Ovary (tissue), 10 donors: ENCODE results near the gene MAST1. TPM values are rescaled to one million over a fixed set of nuclear protein-coding genes. Genes with fewer than 3 reads are reported as not detected.

Experiments
- DNase-seq, 5 donors: peaks; one replicate each; pipeline ENCODE4 v3.0.0-alpha.2; 2019 to 2020
- H3K27ac ChIP-seq, 2 donors: fragments of 200-600 bp; one replicate each; pipeline versions ENCODE4 v1.5.1 to v1.8.0; 2019 to 2022
- H3K27me3 ChIP-seq: fragments of 200-600 bp; one replicate; pipeline ENCODE4 v1.8.0; 2022
- H3K36me3 ChIP-seq: fragments of 200-600 bp; sonication (generic); one replicate; pipeline ENCODE4 v1.5.1; 2019
- H3K4me1 ChIP-seq: one replicate; pipeline ENCODE4 v1.8.1; 2013; ENCODE audit warnings: mild to moderate bottlenecking, moderate library complexity; ENCODE audit not compliant: insufficient read depth
- H3K4me3 ChIP-seq: fragments of 200-600 bp; sonication (generic); one replicate; pipeline ENCODE4 v1.5.1; 2017
- H3K9me3 ChIP-seq, 2 donors: fragments of 200-600 bp in 1 of 2; sonication (generic) in 1 of 2; one replicate each; pipeline versions ENCODE4 v1.5.1 to v1.8.1; 2013 to 2019; ENCODE audit warnings: mild to moderate bottlenecking in 1 of 2, moderate library complexity in 1 of 2
- EP300 ChIP-seq: sonication (generic); formaldehyde crosslinking; IDR thresholded peaks from one replicate; pipeline ENCODE4 v1.6.1; 2017; ENCODE audit warnings: antibody characterized with exemption
- POLR2A ChIP-seq: fragments of 450-650 bp; IDR thresholded peaks from one replicate; pipeline ENCODE4 v1.6.1; 2017; ENCODE audit warnings: antibody characterized with exemption, mild to moderate bottlenecking, moderate library complexity
- WGBS, 3 donors: extraction: QIAGEN DNeasy Blood & Tissue Kit in 1 of 3; methylation state at CpG; one replicate each; pipeline versions ENCODE4 v1.1.5 to v1.1.7; 2013 to 2017; 5-methylcytosine and 5-hydroxymethylcytosine counted together
- intact Hi-C, 4 donors: fragments of 100-400 bp; cut with DNase I; formaldehyde crosslinking; loops; one replicate each; pipeline versions ENCODE4 v1.11.0 to v1.15.1; 2022 to 2023
- long read RNA-seq, 3 donors: library from polyadenylated mRNA in 2 of 3; unstranded in 2 of 3; transcript quantifications; one replicate each; pipeline ENCODE4 v2.0.0 and lab custom pipeline, GENCODE V29; 2021 to 2026
- polyA plus RNA-seq, 2 donors: library from polyadenylated mRNA; stranded (reverse); fragments of 200-250 nt in 1 of 2; fragments of 350-450 nt in 1 of 2; fragmentation: Illumina TruSeq in 1 of 2; extraction: RNeasy Lipid Tissue Mini Kit (QIAGEN cat#74804) in 1 of 2; gene quantifications; one replicate each; pipeline ENCODE4 v1.2.3, GENCODE V29; 2013 to 2014
- total RNA-seq, 7 donors: library from RNA; depleted of rRNA in 2 of 7; stranded (reverse); fragments of >200 nt in 2 of 7; fragmentation: NEBNext Ultra II Directional in 3 of 7; extraction: Animal tissue kit (Norgen Biotek cat#: 25700) in 3 of 7; gene quantifications; one replicate each; pipeline versions ENCODE4 v1.1.0 to v1.2.4, GENCODE V29; 2016 to 2023
- TF ChIP-seq, protein P1 (sequence below), 3 donors: fragments of 450-650 bp in 2 of 3; fragments of 200-600 bp in 1 of 3; IDR thresholded peaks; one replicate each; pipeline versions ENCODE4 v1.5.1 to v1.8.0; 2016 to 2022; ENCODE audit warnings: antibody characterized with exemption in 3 of 3, mild to moderate bottlenecking in 1 of 3
- donor health status: DM: no; HTN: no; CAD: no; lungs with moderate emphysema.
- donor health status: DM: no; HTN: no; CAD: no.
- donor health status: Bipolar disorder and iron deficiency.
- donor health status: DM: yes; HTN: yes; CAD: no.
- donor health status: DM: no; HTN: no; CAD: no.
- donor health status: DM: yes; HTN: yes; CAD: no.

Gene MAST1
- 1 to 10 TPM in 4 of 7 donors, under 1 TPM in 3; 0.25 to 1.4 (median 1.1) TPM for total RNA-seq
- polyA plus RNA-seq: 1 to 10 TPM in 1 of 2 donors, under 1 TPM in 1; 0.40 to 2.4 TPM
- long read RNA-seq, donor 1, partial matches to known transcripts: 1 of 2 reads
- long read RNA-seq, donor 1, other reads (novel, unspliced or antisense): 1 of 2 reads
- long read RNA-seq, donor 2, partial matches to known transcripts: 0 of 1 reads
- long read RNA-seq, donor 2, other reads (novel, unspliced or antisense): 0 of 1 reads
- long read RNA-seq, donor 3, partial matches to known transcripts: 2 of 5 reads
- long read RNA-seq, donor 3, other reads (novel, unspliced or antisense): 1 of 5 reads

DNA sequence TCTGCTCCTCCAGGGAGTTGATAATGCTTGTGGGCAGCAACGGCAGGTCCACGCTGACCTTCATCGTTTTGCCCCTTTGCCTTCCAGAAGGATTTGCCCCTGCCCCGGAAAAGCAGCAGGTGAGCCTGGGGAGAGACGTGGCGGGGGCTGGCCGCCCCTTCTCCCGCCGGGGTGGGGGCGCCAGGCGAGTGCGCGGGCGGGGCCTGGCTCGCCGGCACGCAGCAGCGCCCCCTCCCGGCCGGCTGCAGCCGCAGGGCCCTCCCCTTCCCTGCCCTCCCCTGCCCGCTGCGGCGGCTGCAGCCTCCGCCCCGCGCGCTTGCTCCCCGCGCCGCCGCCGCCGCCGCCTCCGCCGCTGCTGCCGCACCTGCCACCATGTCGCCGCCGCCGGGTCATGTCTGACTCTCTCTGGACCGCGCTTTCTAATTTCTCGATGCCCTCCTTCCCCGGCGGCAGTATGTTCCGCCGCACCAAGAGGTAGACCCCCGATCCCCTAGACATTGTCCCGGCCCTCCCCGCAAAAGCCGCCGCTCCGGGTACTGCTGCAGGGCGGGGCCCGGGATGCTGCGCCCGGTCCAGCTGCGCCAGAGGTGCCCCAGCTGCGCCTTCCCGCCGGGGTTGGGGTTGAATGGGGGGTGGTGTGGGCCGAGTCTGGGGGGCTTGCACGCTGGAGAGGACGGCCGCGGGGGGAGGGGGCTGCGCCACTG is at the start of gene MAST1:
TSS of gene MAST1 (plus strand) at position 334 of the 704 bp plus-strand sequence. CDS start at position 392, 58 bp downstream.
- H3K4me1 ChIP-seq: peaks cover 5% of the 10 kb centered on the region

DNA sequence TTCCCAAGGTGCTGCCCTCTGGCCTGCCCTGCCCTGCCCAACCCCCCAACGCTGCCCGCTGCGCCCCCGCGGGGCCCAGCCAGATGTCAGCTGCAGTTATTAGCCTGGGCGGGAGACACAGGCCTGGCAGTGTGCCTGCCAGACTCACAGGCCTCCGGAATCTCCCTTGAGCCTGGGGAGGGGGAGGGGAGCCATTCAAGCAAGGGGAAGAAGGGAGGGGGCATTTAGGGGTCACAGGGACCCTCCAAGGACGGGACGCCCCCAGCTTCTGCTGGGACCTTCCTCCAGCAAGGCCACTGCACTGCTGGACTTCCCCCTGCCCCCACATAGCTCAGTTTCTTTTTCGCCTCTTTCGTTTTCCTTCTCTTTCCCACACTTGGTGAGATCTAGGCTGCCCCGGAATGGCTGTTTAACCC is 49.6 kb upstream of the MAST1 start:
- H3K9me3 ChIP-seq: no peaks in the 10 kb centered on the region
- intact Hi-C loops: loop anchor here in 1 of 4 donors (10.0 kb wide), 1 partner anchor 1056 kb away; no protein-coding TSS in a partner anchor
- no peak for TF ChIP-seq POLR2A
- TF ChIP-seq EP300: no peak
- TF ChIP-seq, protein P1, sequence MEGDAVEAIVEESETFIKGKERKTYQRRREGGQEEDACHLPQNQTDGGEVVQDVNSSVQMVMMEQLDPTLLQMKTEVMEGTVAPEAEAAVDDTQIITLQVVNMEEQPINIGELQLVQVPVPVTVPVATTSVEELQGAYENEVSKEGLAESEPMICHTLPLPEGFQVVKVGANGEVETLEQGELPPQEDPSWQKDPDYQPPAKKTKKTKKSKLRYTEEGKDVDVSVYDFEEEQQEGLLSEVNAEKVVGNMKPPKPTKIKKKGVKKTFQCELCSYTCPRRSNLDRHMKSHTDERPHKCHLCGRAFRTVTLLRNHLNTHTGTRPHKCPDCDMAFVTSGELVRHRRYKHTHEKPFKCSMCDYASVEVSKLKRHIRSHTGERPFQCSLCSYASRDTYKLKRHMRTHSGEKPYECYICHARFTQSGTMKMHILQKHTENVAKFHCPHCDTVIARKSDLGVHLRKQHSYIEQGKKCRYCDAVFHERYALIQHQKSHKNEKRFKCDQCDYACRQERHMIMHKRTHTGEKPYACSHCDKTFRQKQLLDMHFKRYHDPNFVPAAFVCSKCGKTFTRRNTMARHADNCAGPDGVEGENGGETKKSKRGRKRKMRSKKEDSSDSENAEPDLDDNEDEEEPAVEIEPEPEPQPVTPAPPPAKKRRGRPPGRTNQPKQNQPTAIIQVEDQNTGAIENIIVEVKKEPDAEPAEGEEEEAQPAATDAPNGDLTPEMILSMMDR (IDR thresholded peaks at IDR 0.05): no peak
- H3K36me3 ChIP-seq: no peaks in the 10 kb centered on the region
- no peaks in the 10 kb centered on the region for H3K27me3 ChIP-seq
- peak overlapping the region; percentile 80 for H3K4me3 ChIP-seq
- H3K27ac ChIP-seq: peak overlapping the region; percentile 95 to 99
- peaks cover 16% of the 10 kb centered on the region for H3K4me1 ChIP-seq
- WGBS, 3 donors: 1 to 2% (median 2%) methylated on average over 12 of the region's 12 CpGs
- DNase-seq: peak; percentile 86 to 90 (median 87)

More for the DNA sequence above, at the start of gene MAST1:
- no peak within 1 kb of the TSS for H3K4me3 ChIP-seq
- intact Hi-C loops: no loop called here
- no peaks in the 10 kb centered on the region for H3K9me3 ChIP-seq
- DNase-seq: no peak
- WGBS, 3 donors: 1% methylated on average over 34 to 69 of the region's 69 CpGs
- TF ChIP-seq, protein P1 (IDR thresholded peaks at IDR 0.05): no peak
- TF ChIP-seq EP300: no peak
- TF ChIP-seq POLR2A: no peak
- no peak within 1 kb of the TSS for H3K27ac ChIP-seq
- H3K36me3 ChIP-seq: no peaks in the 10 kb centered on the region
- peaks cover 13% of the 10 kb centered on the region for H3K27me3 ChIP-seq

DNA sequence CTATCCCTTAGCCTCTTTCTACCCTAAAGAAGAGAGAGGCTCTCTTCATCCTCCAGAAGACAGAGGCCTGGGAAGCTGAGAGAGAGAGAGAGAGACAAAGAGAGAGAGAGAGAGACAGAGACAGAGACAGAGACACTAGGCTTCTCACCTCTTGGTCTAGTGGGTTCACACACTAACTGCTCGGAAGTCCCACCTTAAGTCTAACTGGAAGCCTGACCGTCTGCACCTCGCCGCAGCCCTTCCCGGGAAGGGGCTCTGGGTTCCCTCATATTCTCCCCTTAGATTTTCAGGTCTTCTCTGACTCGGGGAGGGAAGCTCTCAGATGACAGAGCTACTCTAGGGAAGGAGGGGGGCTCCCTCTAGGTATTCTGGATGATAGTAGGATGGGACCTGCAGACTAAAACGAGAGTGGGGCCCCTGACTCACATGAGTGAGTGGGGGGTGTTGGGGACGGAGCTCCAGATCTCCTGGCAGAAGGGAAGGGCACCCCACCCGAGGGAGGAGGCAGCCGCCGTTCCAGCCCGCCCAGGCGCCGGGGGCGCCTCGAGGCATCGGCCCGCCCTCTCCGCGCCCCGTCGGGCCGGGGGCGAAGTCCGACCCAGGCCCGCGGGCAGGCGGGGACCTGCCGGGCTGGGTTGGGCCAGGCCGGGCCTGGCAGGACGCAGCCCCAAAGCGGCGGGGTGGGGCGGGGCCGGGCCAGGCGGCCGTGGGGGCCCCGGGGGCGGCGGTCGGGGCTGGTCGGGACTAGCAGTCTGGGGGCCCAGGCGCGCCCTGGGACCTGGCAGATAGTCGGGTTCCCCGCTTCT is 49.0 kb upstream of the MAST1 start:
- Histone ChIP-seq H3K27me3 (no peaks in the 10 kb centered on the region), H3K9me3 (no peaks in the 10 kb centered on the region), H3K27ac (peak overlapping the region; percentile 95 to 99), H3K4me1 (peaks cover 13% of the 10 kb centered on the region), H3K36me3 (no peaks in the 10 kb centered on the region), H3K4me3 (peak overlapping the region; percentile 80)
- intact Hi-C loops: loop anchor here in 1 of 4 donors (10.0 kb wide), 1 partner anchor 1056 kb away; no protein-coding TSS in a partner anchor
- WGBS, 3 donors: 0 to 2% (median 1%) methylated on average over 9 to 46 of the region's 46 CpGs
- TF ChIP-seq EP300 (no peak), POLR2A (no peak)
- TF ChIP-seq, protein P1 (IDR thresholded peaks at IDR 0.05): peak in 1 of 3 donors; percentile 8
- DNase-seq: no peak
